Endothelial cell of umbilical vein (primary cell): ENCODE results near the gene C16orf78. TPM values are rescaled to one million over a fixed set of nuclear protein-coding genes. Genes with fewer than 3 reads are reported as not detected.

Experiments
- BruUV-seq: library from RNA; stranded (reverse); fragments of 400-500 nt; replicated peaks from 2 replicates; lab custom pipeline; 2021; lab: Mats Ljungman, UMichigan
- CTCF ChIA-PET: fragments of 300-600, 350-600 bp; sonication (Branson Sonifier 250); formaldehyde crosslinking; loops from one replicate; lab custom pipeline; 2021; ENCODE audit warnings: antibody characterized with exemption, inconsistent platforms; lab: Charles Lee
- POLR2A ChIA-PET: fragments of 300-600, 350-600 bp; sonication (Branson Sonifier 250); formaldehyde crosslinking; loops from one replicate; lab custom pipeline; 2021; ENCODE audit warnings: antibody characterized with exemption, inconsistent platforms; lab: Charles Lee
- DNase-seq: peaks from one replicate; pipeline ENCODE4 v3.0.0-alpha.2; 2011; ENCODE audit warnings: low read depth, low spot score
- FAIRE-seq: peaks from 2 replicates; lab custom pipeline; 2011; peaks lifted over from hg19 to GRCh38; lab: Jason Lieb, UNC
- H2AFZ ChIP-seq: 2 replicates; pipeline ENCODE4 v1.6.0; 2012; ENCODE audit warnings: low read depth, low read length, control low read depth, inconsistent platforms
- H3K27ac ChIP-seq: 2 replicates; pipeline ENCODE4 v1.5.1; 2011; ENCODE audit warnings: low read depth, mild to moderate bottlenecking, control low read depth, low read length, moderate library complexity; ENCODE audit not compliant: insufficient read depth
- H3K27me3 ChIP-seq, 2 experiments: 2 replicates each; pipeline versions ENCODE4 v1.6.0 to v1.6.1; 2011; ENCODE audit warnings: low read length in 2 of 2, mixed read lengths in 1 of 2; ENCODE audit not compliant: control insufficient read depth in 2 of 2, insufficient read depth in 2 of 2
- H3K36me3 ChIP-seq, 2 experiments: 2 replicates in 1 of 2; 3 replicates in 1 of 2; pipeline ENCODE4 v1.5.1; 2011; ENCODE audit warnings: low read length in 2 of 2, mild to moderate bottlenecking in 1 of 2, moderate library complexity in 1 of 2; ENCODE audit not compliant: control insufficient read depth in 2 of 2, insufficient read depth in 2 of 2; ENCODE audit errors: extremely low read depth in 1 of 2
- H3K4me1 ChIP-seq: 3 replicates; pipeline ENCODE4 v1.5.1; 2011; ENCODE audit warnings: mild to moderate bottlenecking, low read length; ENCODE audit not compliant: control insufficient read depth, insufficient read depth; ENCODE audit errors: extremely low read depth
- H3K4me2 ChIP-seq: 2 replicates; pipeline ENCODE4 v1.6.1; 2011; ENCODE audit warnings: low read length, control low read depth, mixed read lengths; ENCODE audit not compliant: insufficient read depth
- H3K4me3 ChIP-seq, 3 experiments: fragments of 200-600 bp in 1 of 3; sonication (generic), shearing (Covaris generic) in 1 of 3; replicated peaks in 1 of 3; 2 replicates each; pipeline ENCODE4 v1.5.1; 2011 to 2016; ENCODE audit warnings: control low read depth in 3 of 3, low read length in 3 of 3, mild to moderate bottlenecking in 2 of 3, inconsistent platforms in 1 of 3, low read depth in 1 of 3, moderate library complexity in 1 of 3; ENCODE audit not compliant: insufficient read depth in 1 of 3
- H3K79me2 ChIP-seq: 2 replicates; pipeline ENCODE4 v1.6.0; 2012; ENCODE audit warnings: low read length, inconsistent platforms; ENCODE audit not compliant: control insufficient read depth, insufficient read depth
- H3K9ac ChIP-seq: replicated peaks from 2 replicates; pipeline ENCODE3; 2011; ENCODE audit warnings: low read length, control low read depth; ENCODE audit not compliant: insufficient read depth; ENCODE audit errors: extremely low read depth
- H3K9me1 ChIP-seq: replicated peaks from 3 replicates; pipeline ENCODE4 v1.6.0; 2011; ENCODE audit warnings: mild to moderate bottlenecking, low read length; ENCODE audit not compliant: control insufficient read depth, insufficient read depth; ENCODE audit errors: extremely low read depth
- H3K9me3 ChIP-seq: replicated peaks from 2 replicates; pipeline ENCODE4 v1.5.1; 2012; ENCODE audit warnings: low read length, inconsistent platforms; ENCODE audit not compliant: control insufficient read depth, insufficient read depth
- H4K20me1 ChIP-seq: replicated peaks from 2 replicates; pipeline ENCODE3; 2011; ENCODE audit warnings: mild to moderate bottlenecking, low read length; ENCODE audit not compliant: control insufficient read depth, insufficient read depth; ENCODE audit errors: extremely low read depth
- CTCF ChIP-seq, 2 donors: IDR thresholded peaks; 1 replicate in 1 of 2; 2 replicates in 1 of 2; pipeline ENCODE4 v1.5.1; 2011; ENCODE audit warnings: low read length in 2 of 2, mild to moderate bottlenecking in 2 of 2, moderate library complexity in 2 of 2, control low read depth in 1 of 2, inconsistent platforms in 1 of 2, low read depth in 1 of 2; ENCODE audit not compliant: insufficient read depth in 1 of 2; ENCODE audit errors: extremely low read depth in 1 of 2
- EZH2 ChIP-seq: IDR thresholded peaks from 2 replicates; pipeline ENCODE4 v1.6.1; 2012; ENCODE audit warnings: borderline replicate concordance, low read depth, mild to moderate bottlenecking, moderate library complexity, low read length, inconsistent platforms; ENCODE audit not compliant: severe bottlenecking
- FOS ChIP-seq: IDR thresholded peaks from 2 replicates; pipeline ENCODE4 v1.6.1; 2011; ENCODE audit warnings: mild to moderate bottlenecking, low read length, moderate library complexity, borderline replicate concordance; ENCODE audit not compliant: insufficient read depth
- GATA2 ChIP-seq: IDR thresholded peaks from 2 replicates; pipeline ENCODE4 v1.7.0; 2011; ENCODE audit warnings: low read depth, mild to moderate bottlenecking, moderate library complexity, mixed read lengths, low read length; ENCODE audit not compliant: insufficient read length, insufficient read depth
- JUN ChIP-seq: IDR thresholded peaks from 2 replicates; pipeline ENCODE4 v1.6.1; 2011; ENCODE audit warnings: borderline replicate concordance, low read depth; ENCODE audit not compliant: insufficient read length, insufficient read depth
- MAX ChIP-seq: IDR thresholded peaks from 2 replicates; pipeline ENCODE4 v1.6.1; 2011; ENCODE audit not compliant: insufficient read depth, insufficient read length
- MYC ChIP-seq: IDR thresholded peaks from one replicate; pipeline ENCODE4 v1.6.1; 2011; ENCODE audit warnings: mild to moderate bottlenecking, low read depth, low read length
- POLR2A ChIP-seq: IDR thresholded peaks from 2 replicates; pipeline ENCODE4 v1.6.1; 2012; ENCODE audit warnings: low read depth, mild to moderate bottlenecking, control low read depth, low read length
- POLR2AphosphoS5 ChIP-seq: IDR thresholded peaks from 2 replicates; pipeline ENCODE4 v1.6.1; 2012; ENCODE audit warnings: low read depth, mild to moderate bottlenecking, control low read depth, low read length, moderate library complexity; ENCODE audit not compliant: insufficient read depth
- dilution Hi-C: fragments of 300-500 bp; cut with MboI; formaldehyde crosslinking; loops from one replicate; pipeline ENCODE4 v1.15.0; 2019; ENCODE audit warnings: low sequenced_read_pairs; ENCODE audit not compliant: extremely low pct_ligation_motif_present
- intact Hi-C: fragments of 100-400 bp; cut with micrococcal nuclease; formaldehyde crosslinking; loops from one replicate; pipeline ENCODE4 v1.10.0; 2022
- polyA plus RNA-seq, 4 experiments: library from polyadenylated mRNA; depleted of rRNA in 3 of 4; stranded (reverse) in 3 of 4; unstranded in 1 of 4; fragments of >200 nt; gene quantifications; 2 replicates each; pipeline versions ENCODE4 v1.2.1 to v1.2.3, GENCODE V29; 2011 to 2012; ENCODE audit warnings: missing spikeins in 1 of 4
- total RNA-seq: library from RNA; stranded (reverse); gene quantifications from 2 replicates; pipeline ENCODE4 v1.2.3, GENCODE V29; 2021

The C16orf78 gene
- total and polyA plus RNA-seq, 2 donors (not counting 3 experiments of a cell fraction or from before 2014, with no cell fraction given), result not detected

- CTCF ChIA-PET, result no interaction called here
- POLR2A ChIA-PET, result no interaction called here
- H3K9ac ChIP-seq, result no peak overlapping the region
- DNase-seq (no peak), FAIRE-seq (no peak)
- H3K27ac ChIP-seq, result no peak overlapping the region
- no peak overlapping the region for H3K4me2 ChIP-seq
- no peaks in the 10 kb centered on the region for H4K20me1 ChIP-seq
- H3K27me3 ChIP-seq, result no peaks in the 10 kb centered on the region
- no peaks in the 10 kb centered on the region for H3K36me3 ChIP-seq
- no peaks in the 10 kb centered on the region for H3K9me1 ChIP-seq
- intact Hi-C loops (no loop called here), dilution Hi-C loops (no loop called here)
- H3K4me1 ChIP-seq, result no peaks in the 10 kb centered on the region
- no peaks in the 10 kb centered on the region for H3K9me3 ChIP-seq
- TF ChIP-seq FOS, result no peak
- no peak for TF ChIP-seq POLR2AphosphoS5
- TF ChIP-seq EZH2, result no peak
- TF ChIP-seq GATA2, result no peak
- no peak for TF ChIP-seq MAX
- no peak for TF ChIP-seq CTCF (IDR thresholded peaks at IDR 0.05; ENCODE audit: extremely low read depth in 1 of 2, insufficient read depth in 1 of 2, low read depth in 1 of 2, low read length in 2 of 2)
- no peak for TF ChIP-seq JUN
- TF ChIP-seq MYC, result no peak
- no peak for TF ChIP-seq POLR2A
- H3K4me3 ChIP-seq, result no peak overlapping the region
- H3K79me2 ChIP-seq, result no peaks in the 10 kb centered on the region
- no peak overlapping the region for H2AFZ ChIP-seq
- BruUV-seq, result no TSS peak
These were observed 42.5 kb downstream of the C16orf78 start for GRCh38 chr16:49416001-49416675.
